Activated T-cell treated with anti-CD3 and anti-CD28 coated beads, Interleukin-2, amount 50 U/mL, for 1 hour (primary cell): ENCODE data around the gene PTH2R.
"Not testable (repeated sequence)": the region's sequence is repeated elsewhere in the genome, so short reads cannot be mapped to it uniquely, and the experiment has no call there.

Source experiments
- DNase-seq: peaks from one replicate; pipeline ENCODE4 v3.0.0-alpha.2; 2020

PTH2R gene

GRCh38 chr2:208406474-208407451, at the start of gene PTH2R:
PTH2R (plus strand) TSS chr2:208406792; CDS start chr2:208407044, 252 bp downstream.
- DNase-seq: no peak

GRCh38 chr2:208356846-208357574, 49.6 kb upstream of the PTH2R start:
- DNase-seq: no peak

- DNase-seq: no peak
Measured at GRCh38 chr2:208358758-208359631, 47.6 kb upstream of the PTH2R start.

- DNase-seq: no peak
Measured at GRCh38 chr2:208359632-208359986, 47.0 kb upstream of the PTH2R start.

- no peak for DNase-seq
Measured at GRCh38 chr2:208360259-208361076, 46.1 kb upstream of the PTH2R start.

GRCh38 chr2:208361077-208361441, 45.5 kb upstream of the PTH2R start:
- DNase-seq: no peak

- DNase-seq: no peak
Measured at GRCh38 chr2:208363485-208363884, 43.1 kb upstream of the PTH2R start.

- DNase-seq: no peak
Measured at GRCh38 chr2:208366215-208367127, 40.1 kb upstream of the PTH2R start.

- DNase-seq: no peak
Measured at GRCh38 chr2:208369091-208369490, 37.5 kb upstream of the PTH2R start.

- DNase-seq: no peak
Measured at GRCh38 chr2:208370881-208371633, 35.5 kb upstream of the PTH2R start.

GRCh38 chr2:208371634-208371935, 35.0 kb upstream of the PTH2R start:
- no peak for DNase-seq

- no peak for DNase-seq
Measured at GRCh38 chr2:208373460-208374089, 33.0 kb upstream of the PTH2R start.

- no peak for DNase-seq
Measured at GRCh38 chr2:208375491-208376068, 31.0 kb upstream of the PTH2R start.

GRCh38 chr2:208377344-208377860, 29.2 kb upstream of the PTH2R start:
- DNase-seq: not testable (repeated sequence)

GRCh38 chr2:208379192-208379591, 27.4 kb upstream of the PTH2R start:
- no peak for DNase-seq

- DNase-seq: no peak
Measured at GRCh38 chr2:208384637-208385036, 22.0 kb upstream of the PTH2R start.

GRCh38 chr2:208386541-208386940, 20.1 kb upstream of the PTH2R start:
- DNase-seq: no peak

- DNase-seq: no peak
Measured at GRCh38 chr2:208389940-208390339, 16.7 kb upstream of the PTH2R start.

- DNase-seq: no peak
Measured at GRCh38 chr2:208392300-208392699, 14.3 kb upstream of the PTH2R start.
